ENCODE data around the gene KRTAP5-4.
"Not testable (repeated sequence)": the region's sequence is repeated elsewhere in the genome, so short reads cannot be mapped to it uniquely, and the experiment has no call there.

KRTAP5-4 gene

GRCh38 chr11:1622086-1622485 is at the start of gene KRTAP5-4:
TSS of gene KRTAP5-4 (minus strand) at chr11:1622138. CDS start at chr11:1622093, 45 bp downstream.
- DNase-seq (ENCODE audit: insufficient read length, low spot score), result no peak
- TF ChIP-seq CTCF (IDR thresholded peaks at IDR 0.05; ENCODE audit: insufficient read depth, missing control alignments), result no peak
- FAIRE-seq, result no peak

DNA sequence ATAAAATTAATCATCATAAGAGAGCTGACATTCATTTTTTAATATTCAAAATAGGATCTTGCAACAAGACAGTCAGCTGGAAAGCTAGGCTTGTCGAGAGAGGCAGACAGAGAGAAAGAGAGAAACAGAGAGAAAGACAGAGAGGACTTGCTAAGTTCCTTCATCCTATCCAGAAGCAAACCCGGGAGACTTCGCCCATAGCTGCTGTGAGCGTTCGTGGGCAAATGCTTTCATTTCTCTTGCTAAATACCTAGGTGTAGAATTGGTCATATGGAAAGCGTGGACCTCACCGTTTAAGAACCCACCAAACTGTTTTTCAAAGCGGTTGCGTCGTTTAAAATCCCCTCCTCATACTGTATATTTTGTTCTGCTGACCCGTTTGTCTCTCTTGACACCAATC is 49.7 kb upstream of the KRTAP5-4 start:
- DNase-seq (ENCODE audit: insufficient read length, low spot score) (no peak), FAIRE-seq (no peak)

GRCh38 chr11:1670905-1671371 is 49.0 kb upstream of the KRTAP5-4 start:
- DNase-seq (ENCODE audit: insufficient read length, low spot score) (no peak), FAIRE-seq (no peak)
- TF ChIP-seq CTCF (IDR thresholded peaks at IDR 0.05; ENCODE audit: insufficient read depth, missing control alignments), result no peak

More for the DNA sequence above, 49.7 kb upstream of the KRTAP5-4 start:
- TF ChIP-seq CTCF (IDR thresholded peaks at IDR 0.05; ENCODE audit: insufficient read depth, missing control alignments), result no peak

- not testable (repeated sequence) for DNase-seq (ENCODE audit: insufficient read length, low spot score); FAIRE-seq
Measured at GRCh38 chr11:1670457-1670856, 48.5 kb upstream of the KRTAP5-4 start.

- no peak for FAIRE-seq
- no peak for DNase-seq (ENCODE audit: insufficient read length, low spot score)
- TF ChIP-seq CTCF (IDR thresholded peaks at IDR 0.05; ENCODE audit: insufficient read depth, missing control alignments), result no peak
Measured at GRCh38 chr11:1669546-1670218, 47.7 kb upstream of the KRTAP5-4 start.

GRCh38 chr11:1668911-1669473 is 47.1 kb upstream of the KRTAP5-4 start:
- no peak for FAIRE-seq
- TF ChIP-seq CTCF (IDR thresholded peaks at IDR 0.05; ENCODE audit: insufficient read depth, missing control alignments), result no peak

DNA sequence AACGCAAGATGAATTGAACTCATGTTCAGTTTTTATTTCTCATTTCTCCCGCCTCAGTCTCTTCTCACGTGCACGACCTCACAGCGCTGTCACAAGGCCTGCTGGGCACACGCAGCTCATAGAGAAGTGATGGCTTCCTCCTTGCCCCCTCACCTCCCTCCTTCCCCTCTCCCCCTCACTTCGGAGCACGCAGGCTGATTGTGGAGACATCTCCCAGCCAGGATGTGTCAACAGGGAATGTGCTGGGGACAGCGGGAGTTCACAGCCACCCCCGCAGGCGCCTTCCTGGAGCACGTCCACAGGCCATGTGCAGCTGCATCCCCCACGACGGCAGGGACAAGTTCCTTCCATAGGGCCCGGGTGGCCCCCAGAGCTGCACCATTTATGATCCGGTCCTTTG is 46.0 kb upstream of the KRTAP5-4 start:
- DNase-seq (ENCODE audit: insufficient read length, low spot score) (no peak), FAIRE-seq (no peak)
- no peak for TF ChIP-seq CTCF (IDR thresholded peaks at IDR 0.05; ENCODE audit: insufficient read depth, missing control alignments)

More at GRCh38 chr11:1668911-1669473, 47.1 kb upstream of the KRTAP5-4 start:
- DNase-seq (ENCODE audit: insufficient read length, low spot score), result no peak
